ENCODE measurements around the gene CAMK2A. TPM values are rescaled to one million over a fixed set of nuclear protein-coding genes. Genes with fewer than 3 reads are reported as not detected.

The CAMK2A gene
- polyA plus RNA-seq, 1 of the 3 experiments (the other 2 are of a cell fraction) = 0.10 TPM

GRCh38 chr5:150253416-150254208 lies 36.0 kb downstream of the CAMK2A start:
- POLR2A ChIA-PET = no interaction called here
- H3K9ac ChIP-seq = no peak overlapping the region

More at GRCh38 chr5:150253416-150254208, 36.0 kb downstream of the CAMK2A start:
- no peaks in the 10 kb centered on the region for H3K9me3 ChIP-seq
- no peak overlapping the region for H3K4me3 ChIP-seq (ENCODE audit: low read depth in 2 of 2, low read length in 1 of 2)
- TF ChIP-seq FOXJ3 (CRISPR knock-in tag; IDR thresholded peaks at IDR 0.05) = no peak
- TF ChIP-seq ELF1 (IDR thresholded peaks at IDR 0.05) = no peak
- no peak for TF ChIP-seq REST (IDR thresholded peaks at IDR 0.05; ENCODE audit: low read depth, low read length)
- no peak for TF ChIP-seq RXRA (IDR thresholded peaks at IDR 0.05; ENCODE audit: borderline replicate concordance, low read depth)
- no peak for TF ChIP-seq NFIC (IDR thresholded peaks at IDR 0.05; ENCODE audit: borderline replicate concordance)
- TF ChIP-seq TEAD4 (IDR thresholded peaks at IDR 0.05; ENCODE audit: borderline replicate concordance, insufficient read depth) = no peak
- TF ChIP-seq YY1 (IDR thresholded peaks at IDR 0.05; ENCODE audit: low read depth) = no peak
- no peak for TF ChIP-seq POLR2AphosphoS5 (IDR thresholded peaks at IDR 0.05; ENCODE audit: low read depth, low read length)
- TF ChIP-seq USF1 (IDR thresholded peaks at IDR 0.05; ENCODE audit: borderline replicate concordance, low read depth) = no peak
- TF ChIP-seq SIN3A (IDR thresholded peaks at IDR 0.05; ENCODE audit: borderline replicate concordance, low read depth, low read length) = no peak
- no peak for TF ChIP-seq FOSL2 (IDR thresholded peaks at IDR 0.05; ENCODE audit: borderline replicate concordance, low read depth)
- TF ChIP-seq IRF3 (IDR thresholded peaks at IDR 0.05; ENCODE audit: low read depth, low read length) = no peak
- TF ChIP-seq USF2 (IDR thresholded peaks at IDR 0.05; ENCODE audit: borderline replicate concordance, low read depth, low read length) = no peak
- no peak for TF ChIP-seq CHD2 (IDR thresholded peaks at IDR 0.05; ENCODE audit: low read length, partially characterized antibody)
- no peak for TF ChIP-seq MAX (IDR thresholded peaks at IDR 0.05; ENCODE audit: low read depth)
- TF ChIP-seq MXI1 (IDR thresholded peaks at IDR 0.05; ENCODE audit: low read depth, low read length) = no peak
- no peak for TF ChIP-seq PBX3 (IDR thresholded peaks at IDR 0.05)
- H3K9me2 ChIP-seq = no peaks in the 10 kb centered on the region
- no peak overlapping the region for H3K4me2 ChIP-seq
- H3F3A ChIP-seq (replicated peaks; ENCODE audit: insufficient read depth) = no peaks in the 10 kb centered on the region
- DNase-seq = no peak
- WGBS (ENCODE audit: low lambda C conversion rate) = 87% methylated on average over 10 of the region's 10 CpGs
- H4K20me1 ChIP-seq (ENCODE audit: insufficient read depth) = no peaks in the 10 kb centered on the region
- no peak overlapping the region for H3K27ac ChIP-seq (ENCODE audit: low read depth in 2 of 2, low read length in 1 of 2)
- H2AFZ ChIP-seq (ENCODE audit: low read depth) = no peak overlapping the region
- CTCF ChIA-PET = interaction anchor here (1.0 to 1.4 kb wide), 2 partner anchors 19 to 35 kb away, joined by 4 to 6 read pairs; no protein-coding TSS in a partner anchor
- H3K36me3 ChIP-seq (replicated peaks in 1 of 2; ENCODE audit: control insufficient read depth in 1 of 2, insufficient read depth in 2 of 2, low read length in 1 of 2) = no peaks in the 10 kb centered on the region
- H3K27me3 ChIP-seq (ENCODE audit: insufficient read depth) = no peaks in the 10 kb centered on the region
- H3K79me2 ChIP-seq (ENCODE audit: insufficient read depth) = no peaks in the 10 kb centered on the region
- H3K4me1 ChIP-seq (ENCODE audit: control insufficient read depth in 1 of 2, insufficient read depth in 2 of 2, low read depth in 1 of 2, low read length in 1 of 2) = peaks cover 0 to 17% of the 10 kb centered on the region in 2 experiments; a peak in 1 of 4 replicates
